GM23248 (cell line): ENCODE results near the gene RSAD1.

Experiments
- EZH2 ChIP-seq: fragments of 200-600 bp; sonication (generic); IDR thresholded peaks from 2 replicates; pipeline ENCODE4 v1.6.1; 2018; ENCODE audit warnings: antibody characterized with exemption, mild to moderate bottlenecking; ENCODE audit not compliant: insufficient read depth, poor library complexity, severe bottlenecking
- EZH2phosphoT487 ChIP-seq: fragments of 200-600 bp; sonication (generic); IDR thresholded peaks from 2 replicates; pipeline ENCODE4 v1.6.1; 2018; ENCODE audit warnings: antibody characterized with exemption, moderate library complexity, mild to moderate bottlenecking, low read depth; ENCODE audit not compliant: insufficient read depth

- TF ChIP-seq EZH2: no peak
- TF ChIP-seq EZH2phosphoT487: no peak
Observed at GRCh38 chr17:50514388-50514787, 35.7 kb downstream of the RSAD1 start.
